22Rv1 (cell line): ENCODE data around the gene SPIN1.

Source experiments
- H3K27ac ChIP-seq: fragments of 450-650 bp; 2 replicates; pipeline ENCODE4 v1.5.1; 2017
- ZFX ChIP-seq: fragments of 450-650 bp; IDR thresholded peaks from 2 replicates; pipeline ENCODE4 v1.6.1; 2017; ENCODE audit warnings: antibody characterized with exemption, borderline replicate concordance
- TF ChIP-seq, protein P1 (sequence below): fragments of 450-650 bp; IDR thresholded peaks from 2 replicates; pipeline ENCODE4 v1.5.1; 2017; ENCODE audit warnings: mild to moderate bottlenecking

SPIN1 gene

DNA sequence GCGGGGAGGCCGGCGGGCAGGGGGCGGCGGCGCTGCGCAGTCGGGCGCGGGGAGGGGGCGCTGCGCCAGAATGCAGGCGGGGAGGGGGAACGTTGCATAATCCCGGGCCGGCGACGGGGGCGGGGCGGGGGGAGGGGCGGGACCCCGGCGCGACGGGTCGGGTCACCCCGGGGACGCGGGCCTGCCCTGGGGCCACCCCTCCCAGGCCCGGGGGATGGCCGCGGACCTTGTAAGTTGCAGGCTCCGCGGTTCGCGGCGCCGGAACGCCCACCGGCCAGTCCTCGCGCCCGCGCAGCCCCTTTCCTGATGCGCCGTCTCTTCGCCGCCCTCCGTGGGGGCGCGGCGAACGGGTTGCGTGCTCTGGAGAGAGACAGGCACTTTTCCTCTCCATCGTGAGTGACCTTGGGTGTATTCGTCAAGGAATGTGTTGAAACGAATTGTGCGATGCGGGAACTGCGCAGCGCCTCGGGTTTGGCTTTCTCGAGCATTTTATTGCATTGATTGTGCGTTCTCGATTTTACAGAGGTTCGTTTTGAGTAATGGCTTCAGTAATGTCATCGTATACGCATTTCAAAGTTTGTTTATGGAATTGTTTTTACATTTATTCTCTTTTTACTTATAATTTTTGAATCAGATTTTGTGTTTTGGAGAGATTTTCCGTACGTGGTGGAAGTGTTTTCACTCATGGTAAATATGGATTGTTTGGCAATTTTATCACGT is 802 bp downstream of the SPIN1 start:
- no peak for TF ChIP-seq ZFX
- TF ChIP-seq, protein P1, sequence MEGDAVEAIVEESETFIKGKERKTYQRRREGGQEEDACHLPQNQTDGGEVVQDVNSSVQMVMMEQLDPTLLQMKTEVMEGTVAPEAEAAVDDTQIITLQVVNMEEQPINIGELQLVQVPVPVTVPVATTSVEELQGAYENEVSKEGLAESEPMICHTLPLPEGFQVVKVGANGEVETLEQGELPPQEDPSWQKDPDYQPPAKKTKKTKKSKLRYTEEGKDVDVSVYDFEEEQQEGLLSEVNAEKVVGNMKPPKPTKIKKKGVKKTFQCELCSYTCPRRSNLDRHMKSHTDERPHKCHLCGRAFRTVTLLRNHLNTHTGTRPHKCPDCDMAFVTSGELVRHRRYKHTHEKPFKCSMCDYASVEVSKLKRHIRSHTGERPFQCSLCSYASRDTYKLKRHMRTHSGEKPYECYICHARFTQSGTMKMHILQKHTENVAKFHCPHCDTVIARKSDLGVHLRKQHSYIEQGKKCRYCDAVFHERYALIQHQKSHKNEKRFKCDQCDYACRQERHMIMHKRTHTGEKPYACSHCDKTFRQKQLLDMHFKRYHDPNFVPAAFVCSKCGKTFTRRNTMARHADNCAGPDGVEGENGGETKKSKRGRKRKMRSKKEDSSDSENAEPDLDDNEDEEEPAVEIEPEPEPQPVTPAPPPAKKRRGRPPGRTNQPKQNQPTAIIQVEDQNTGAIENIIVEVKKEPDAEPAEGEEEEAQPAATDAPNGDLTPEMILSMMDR, result no peak
- peak overlapping the region; percentile 93 for H3K27ac ChIP-seq

DNA sequence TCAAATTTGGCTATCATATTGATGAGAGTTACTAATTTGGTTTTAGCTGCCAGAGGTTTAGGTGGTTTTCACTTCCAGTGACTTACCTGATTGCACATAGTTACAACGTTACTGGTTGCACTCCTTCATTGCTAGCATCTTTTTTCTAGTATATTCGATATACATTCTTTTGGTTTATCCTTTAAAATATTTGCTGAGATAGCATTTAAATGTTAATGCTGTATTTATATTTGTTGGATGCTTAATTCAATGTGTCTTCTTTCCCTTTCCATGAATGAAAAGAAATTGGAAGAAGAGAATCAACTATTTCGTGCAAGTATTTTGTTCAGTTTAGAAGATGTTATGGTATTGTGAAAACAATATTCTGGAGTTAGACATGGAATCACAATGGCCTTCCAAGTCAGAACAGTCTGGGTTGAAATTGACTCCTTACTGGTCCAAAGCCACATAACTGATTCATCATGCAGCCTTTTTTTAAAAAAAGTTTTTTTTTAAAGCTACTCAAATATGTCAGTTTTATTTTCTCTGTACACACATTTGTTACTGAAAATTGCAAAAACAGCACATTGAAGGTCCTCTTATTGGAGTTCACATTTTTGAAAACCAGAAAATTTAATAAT is 2.2 kb downstream of the SPIN1 start:
- TF ChIP-seq, protein P1, result no peak
- TF ChIP-seq ZFX, result no peak
- H3K27ac ChIP-seq, result no peak overlapping the region

DNA sequence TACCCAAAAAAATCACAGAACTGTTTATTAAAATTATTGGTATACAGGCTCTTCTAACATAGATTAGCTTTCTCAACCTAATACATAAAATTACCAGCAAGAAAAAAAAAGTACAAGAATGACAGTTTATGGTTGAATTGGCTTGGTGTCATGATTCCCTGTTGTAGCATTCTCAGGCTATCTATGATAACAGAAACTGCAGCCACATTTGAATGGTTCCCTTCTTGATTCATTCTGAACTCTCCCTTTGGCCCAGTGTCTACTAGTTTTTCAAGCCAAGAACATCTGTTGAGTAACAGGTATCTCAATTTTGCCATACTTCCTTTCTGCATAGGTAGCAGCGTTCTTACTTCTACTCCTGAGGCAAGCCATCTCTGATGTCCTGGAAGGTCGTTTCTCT is 3.0 kb downstream of the SPIN1 start:
- no peak overlapping the region for H3K27ac ChIP-seq
- no peak for TF ChIP-seq ZFX
- TF ChIP-seq, protein P1, result no peak

DNA sequence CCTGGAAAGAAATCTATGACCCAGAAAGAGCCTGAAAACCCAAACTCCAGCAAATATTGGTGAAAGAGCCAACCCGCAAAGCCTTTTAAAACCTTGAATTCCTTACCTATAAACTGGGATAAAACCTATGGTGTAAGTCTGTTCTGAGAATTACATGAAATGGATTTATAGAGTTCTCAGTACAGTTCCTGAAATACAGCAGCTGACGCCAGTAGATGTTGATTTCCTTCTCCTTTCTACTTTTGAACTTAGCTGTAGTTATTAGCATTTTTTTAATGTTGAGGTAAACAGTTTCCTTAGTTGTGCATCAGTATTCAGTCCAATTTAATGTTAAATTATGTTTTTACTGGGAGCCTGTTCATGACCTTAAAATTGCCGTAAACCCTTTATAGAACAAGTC is 3.7 kb downstream of the SPIN1 start:
- no peak overlapping the region for H3K27ac ChIP-seq
- TF ChIP-seq ZFX, result no peak
- TF ChIP-seq, protein P1, result no peak

DNA sequence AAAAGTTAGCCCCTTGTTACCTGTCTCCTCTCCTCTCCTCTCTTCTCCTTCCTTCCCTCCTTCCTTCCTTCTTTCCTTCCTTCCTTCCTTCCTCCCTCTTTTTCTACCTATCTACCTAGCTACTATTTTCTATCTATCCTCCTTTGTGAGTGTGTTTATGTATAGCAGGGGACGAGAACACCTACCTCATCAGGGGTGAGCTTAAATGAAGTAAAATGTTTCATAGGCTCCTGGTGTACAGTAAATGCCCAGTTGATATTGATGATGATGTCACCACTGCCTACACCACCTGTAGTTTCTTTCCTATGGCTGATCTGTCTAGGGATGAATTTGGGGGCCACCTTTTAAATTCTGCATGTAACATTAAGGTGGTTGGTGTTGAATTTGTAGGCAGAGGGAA is 4.3 kb downstream of the SPIN1 start:
- no peak overlapping the region for H3K27ac ChIP-seq
- TF ChIP-seq, protein P1, result no peak
- no peak for TF ChIP-seq ZFX

DNA sequence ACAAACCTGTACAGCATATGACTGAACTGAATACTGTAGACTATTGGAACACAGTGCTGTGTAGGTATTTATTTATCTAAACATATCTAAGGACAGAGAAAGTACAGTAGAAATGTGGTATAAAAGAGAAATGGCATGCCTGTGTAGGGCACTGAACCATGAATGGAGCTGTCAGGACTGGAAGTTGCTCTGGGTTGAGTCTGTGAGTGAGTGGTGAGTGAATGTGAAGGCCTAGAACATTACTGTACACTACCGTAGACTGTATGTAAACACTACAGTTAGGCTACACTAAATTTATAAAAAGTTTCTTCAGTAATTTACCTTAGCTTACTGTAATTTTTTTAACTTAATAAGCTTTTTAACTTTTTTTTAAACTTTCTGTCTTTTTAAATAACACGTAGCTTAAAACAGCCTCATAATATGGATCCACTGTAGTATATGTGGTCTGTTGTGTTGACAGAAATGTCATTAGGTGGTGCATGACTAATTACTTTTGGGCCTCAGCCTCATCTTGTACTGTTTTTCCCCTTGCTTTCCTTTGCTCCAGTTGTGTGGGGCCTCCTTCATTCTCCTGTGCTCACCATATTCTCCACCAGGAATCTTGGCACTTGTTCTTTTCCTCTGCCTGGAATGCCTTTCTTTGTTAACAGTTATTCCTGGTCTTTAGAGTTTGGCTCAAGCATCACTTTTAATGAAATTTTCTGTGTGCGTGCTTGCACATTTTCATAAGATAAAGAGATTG is 8.8 kb downstream of the SPIN1 start:
- H3K27ac ChIP-seq, result no peak overlapping the region
- TF ChIP-seq ZFX, result no peak
- TF ChIP-seq, protein P1, result no peak

DNA sequence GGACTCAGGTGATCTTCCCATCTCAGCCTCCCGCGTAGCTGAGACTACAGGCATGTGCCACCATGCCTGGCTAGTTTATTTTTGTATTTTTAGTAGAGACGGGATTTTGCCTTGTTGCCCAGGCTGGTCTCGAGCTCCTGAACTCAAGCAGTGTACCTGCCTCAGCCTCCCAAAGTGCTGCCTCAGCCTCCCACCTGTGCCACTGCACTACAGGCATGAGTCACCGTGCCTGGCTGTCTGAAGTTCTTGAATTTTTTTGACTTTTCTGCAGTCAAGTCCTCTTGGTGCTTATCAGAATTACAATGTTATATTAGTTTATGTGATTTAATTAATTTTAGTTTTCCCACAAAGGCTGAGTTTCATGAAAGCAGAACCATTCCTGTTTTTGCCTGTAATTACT is 9.8 kb downstream of the SPIN1 start:
- TF ChIP-seq, protein P1, result no peak
- no peak for TF ChIP-seq ZFX
- no peak overlapping the region for H3K27ac ChIP-seq
